Osteoblast (primary cell): ENCODE results near the gene GAD2. TPM values are rescaled to one million over a fixed set of nuclear protein-coding genes. Genes with fewer than 3 reads are reported as not detected.

Experiments used
- DNase-seq: peaks from one replicate; pipeline ENCODE4 v3.0.0; 2011; ENCODE audit warnings: low spot score, mixed read lengths; ENCODE audit not compliant: insufficient read length; ENCODE audit errors: missing footprints
- H2AFZ ChIP-seq: 2 replicates; pipeline ENCODE4 v1.6.0; 2011; ENCODE audit warnings: mild to moderate bottlenecking, low read length
- H3K27ac ChIP-seq: 2 replicates; pipeline ENCODE4 v1.5.1; 2011; ENCODE audit warnings: mild to moderate bottlenecking, low read depth, low read length, moderate library complexity
- H3K27me3 ChIP-seq: 2 replicates; pipeline ENCODE4 v1.6.0; 2012; ENCODE audit warnings: mild to moderate bottlenecking, control low read depth, inconsistent platforms, low read length, moderate library complexity; ENCODE audit not compliant: insufficient read depth
- H3K36me3 ChIP-seq: 2 replicates; pipeline ENCODE4 v1.5.1; 2011; ENCODE audit warnings: mild to moderate bottlenecking, low read length, control low read depth, moderate library complexity; ENCODE audit not compliant: insufficient read depth
- H3K4me1 ChIP-seq: 2 replicates; pipeline ENCODE4 v1.5.1; 2011; ENCODE audit warnings: mild to moderate bottlenecking, low read length, control low read depth, moderate library complexity; ENCODE audit not compliant: insufficient read depth
- H3K4me2 ChIP-seq: 2 replicates; pipeline ENCODE4 v1.6.0; 2011; ENCODE audit warnings: mild to moderate bottlenecking, low read length; ENCODE audit not compliant: insufficient read depth
- H3K4me3 ChIP-seq: fragments of 200-600 bp; sonication (generic); 3 replicates; pipeline ENCODE4 v1.5.1; 2012; ENCODE audit warnings: mild to moderate bottlenecking, low read length, inconsistent platforms; ENCODE audit not compliant: insufficient read depth
- H3K79me2 ChIP-seq: 2 replicates; pipeline ENCODE4 v1.6.0; 2012; ENCODE audit warnings: mild to moderate bottlenecking, low read length, control low read depth, inconsistent platforms; ENCODE audit not compliant: insufficient read depth
- H3K9me3 ChIP-seq: 2 replicates; pipeline ENCODE4 v1.5.1; 2011; ENCODE audit warnings: low read depth, low read length, control low read depth
- H4K20me1 ChIP-seq: 2 replicates; pipeline ENCODE4 v1.6.0; 2012; ENCODE audit warnings: mild to moderate bottlenecking, low read length, control low read depth; ENCODE audit not compliant: insufficient read depth
- CTCF ChIP-seq: IDR thresholded peaks from 2 replicates; pipeline ENCODE4 v1.5.1; 2011; ENCODE audit warnings: mild to moderate bottlenecking, low read depth, low read length, moderate library complexity; ENCODE audit errors: extremely low read depth
- total RNA-seq: library from RNA; depleted of rRNA; stranded (reverse); fragments of >200 nt; gene quantifications from 2 replicates; pipeline ENCODE4 v1.2.3, GENCODE V29; 2012

GAD2 gene
- total RNA-seq, 1 donor: not detected

GRCh38 chr10:26242706-26243350 lies 26.3 kb downstream of the GAD2 start:
- TF ChIP-seq CTCF: no peak
- H3K4me2 ChIP-seq: no peak overlapping the region
- no peak overlapping the region for H2AFZ ChIP-seq
- no peak overlapping the region for H3K27ac ChIP-seq
- H3K9me3 ChIP-seq: no peaks in the 10 kb centered on the region
- H3K4me3 ChIP-seq: no peak overlapping the region
- H4K20me1 ChIP-seq: no peaks in the 10 kb centered on the region
- no peaks in the 10 kb centered on the region for H3K27me3 ChIP-seq
- H3K4me1 ChIP-seq: no peaks in the 10 kb centered on the region
- DNase-seq: no peak
- no peaks in the 10 kb centered on the region for H3K79me2 ChIP-seq
- H3K36me3 ChIP-seq: no peaks in the 10 kb centered on the region

- TF ChIP-seq CTCF: no peak
- no peak for DNase-seq
- Histone ChIP-seq H3K36me3 (no peaks in the 10 kb centered on the region), H3K4me1 (no peaks in the 10 kb centered on the region), H3K4me3 (no peak overlapping the region), H2AFZ (no peak overlapping the region), H3K27ac (no peak overlapping the region), H3K27me3 (no peaks in the 10 kb centered on the region), H3K4me2 (no peak overlapping the region), H3K9me3 (no peaks in the 10 kb centered on the region), H3K79me2 (no peaks in the 10 kb centered on the region), H4K20me1 (no peaks in the 10 kb centered on the region)
These were observed 26.8 kb downstream of the GAD2 start for GRCh38 chr10:26243351-26243720.

GRCh38 chr10:26249681-26250080 lies 33.1 kb downstream of the GAD2 start:
- H3K27me3 ChIP-seq: no peaks in the 10 kb centered on the region
- H3K27ac ChIP-seq: no peak overlapping the region
- H3K4me3 ChIP-seq: no peak overlapping the region
- no peaks in the 10 kb centered on the region for H3K9me3 ChIP-seq
- H4K20me1 ChIP-seq: no peaks in the 10 kb centered on the region
- H2AFZ ChIP-seq: no peak overlapping the region
- H3K4me2 ChIP-seq: no peak overlapping the region
- H3K79me2 ChIP-seq: no peaks in the 10 kb centered on the region
- no peaks in the 10 kb centered on the region for H3K4me1 ChIP-seq
- no peak for DNase-seq
- H3K36me3 ChIP-seq: no peaks in the 10 kb centered on the region
- TF ChIP-seq CTCF: no peak

- DNase-seq: no peak
- Histone ChIP-seq H3K4me2 (no peak overlapping the region), H3K79me2 (no peaks in the 10 kb centered on the region), H2AFZ (no peak overlapping the region), H3K9me3 (no peaks in the 10 kb centered on the region), H3K27me3 (no peaks in the 10 kb centered on the region), H3K36me3 (no peaks in the 10 kb centered on the region), H3K27ac (no peak overlapping the region), H3K4me3 (no peak overlapping the region), H4K20me1 (no peaks in the 10 kb centered on the region), H3K4me1 (no peaks in the 10 kb centered on the region)
- TF ChIP-seq CTCF: no peak
These were observed 35.4 kb downstream of the GAD2 start for GRCh38 chr10:26251925-26252324.
